NOMO-1 treated with dmso at 0.1 percent for 144 hours (cell line): Measurements from ENCODE around the gene BRAF.
"Not testable (repeated sequence)": the region's sequence is repeated elsewhere in the genome, so short reads cannot be mapped to it uniquely, and the experiment has no call there.

ENCODE experiments used
- DNase-seq: peaks from one replicate; lab custom pipeline; 2025; ENCODE audit not compliant: unreplicated experiment; lab: John Stamatoyannopoulos, UW

Gene BRAF

DNA sequence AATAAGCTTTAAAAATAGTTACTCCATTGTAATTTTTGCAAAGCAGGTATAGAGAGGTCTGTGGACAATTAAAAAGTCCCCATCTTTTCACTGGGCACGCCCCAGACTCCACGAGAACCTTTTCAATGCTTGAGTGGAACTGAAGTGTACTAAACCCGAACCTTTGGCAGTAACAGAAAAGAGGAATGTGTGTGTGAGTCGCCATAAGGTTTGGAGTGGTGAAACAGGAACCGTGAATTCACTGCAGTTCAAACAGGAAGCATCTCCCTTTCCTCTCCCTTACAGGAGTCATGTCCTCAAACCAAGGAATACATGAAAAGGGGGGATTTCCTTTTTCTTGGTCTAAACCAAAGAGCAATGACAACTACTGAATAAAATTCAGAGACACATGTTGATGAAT lies 205.0 kb downstream of the BRAF start:
- DNase-seq: no peak

- no peak for DNase-seq
Observed at GRCh38 chr7:140714331-140715040, 210.2 kb downstream of the BRAF start.

- DNase-seq: not testable (repeated sequence)
Observed at GRCh38 chr7:140712392-140712791, 212.3 kb downstream of the BRAF start.

DNA sequence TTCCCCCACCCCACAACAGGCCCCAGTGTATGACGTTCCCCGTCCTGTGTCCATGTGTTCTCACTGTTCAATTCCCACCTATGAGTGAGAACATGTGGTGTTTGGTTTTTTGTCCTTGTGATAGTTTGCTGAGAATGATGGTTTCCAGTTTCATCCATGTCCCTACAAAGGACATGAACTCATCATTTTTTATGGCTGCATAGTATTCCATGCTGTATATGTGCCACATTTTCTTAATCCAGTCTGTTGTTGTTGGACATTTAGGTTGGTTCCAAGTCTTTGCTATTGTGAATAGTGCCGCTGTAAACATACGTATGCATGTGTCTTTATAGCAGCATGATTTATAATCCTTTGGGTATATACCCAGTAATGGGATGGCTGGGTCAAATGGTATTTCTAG lies 216.0 kb downstream of the BRAF start:
- DNase-seq: not testable (repeated sequence)

DNA sequence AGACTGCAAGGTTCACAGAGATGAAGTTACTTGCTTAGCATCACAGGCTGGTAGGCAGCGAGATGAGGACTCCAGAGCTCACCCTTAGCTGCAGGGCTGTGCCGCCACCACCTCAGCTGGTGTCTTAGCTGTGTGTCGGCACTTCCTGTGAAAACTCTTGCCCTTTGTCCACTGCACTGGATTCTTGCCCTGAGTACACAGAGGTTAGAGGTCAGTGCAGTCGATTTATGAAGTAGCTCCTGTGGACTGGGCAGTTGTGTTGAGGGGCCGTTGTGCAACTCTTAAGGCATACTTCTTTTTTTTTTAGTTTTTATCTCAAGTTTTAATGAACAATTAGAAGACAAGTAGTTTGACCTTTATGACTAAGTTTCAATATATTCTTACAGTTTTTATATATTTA lies 217.6 kb downstream of the BRAF start:
- DNase-seq: no peak

DNA sequence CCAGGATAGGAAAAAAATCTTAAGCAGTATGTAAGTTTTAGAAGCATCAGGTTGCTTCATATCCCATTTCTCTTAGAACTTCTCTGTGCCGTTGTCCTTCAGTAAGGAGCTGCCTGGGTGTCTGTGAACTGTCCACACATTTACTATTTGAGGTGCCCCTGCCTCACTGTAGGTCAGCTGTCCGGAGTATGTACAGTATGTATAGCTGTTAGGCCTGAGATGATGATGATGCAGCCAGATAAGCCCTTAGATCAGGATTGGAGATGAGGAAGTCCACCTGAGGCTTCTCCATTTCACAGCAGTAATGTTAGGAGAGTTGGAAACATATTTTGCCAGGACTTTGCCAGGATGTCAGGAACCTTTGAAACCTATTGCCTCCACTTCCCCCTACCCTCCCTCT lies 220.5 kb downstream of the BRAF start:
- no peak for DNase-seq

- no peak for DNase-seq
Observed at GRCh38 chr7:140702774-140703173, 222.0 kb downstream of the BRAF start.

- no peak for DNase-seq
Observed at GRCh38 chr7:140698477-140698876, 226.3 kb downstream of the BRAF start.

DNA sequence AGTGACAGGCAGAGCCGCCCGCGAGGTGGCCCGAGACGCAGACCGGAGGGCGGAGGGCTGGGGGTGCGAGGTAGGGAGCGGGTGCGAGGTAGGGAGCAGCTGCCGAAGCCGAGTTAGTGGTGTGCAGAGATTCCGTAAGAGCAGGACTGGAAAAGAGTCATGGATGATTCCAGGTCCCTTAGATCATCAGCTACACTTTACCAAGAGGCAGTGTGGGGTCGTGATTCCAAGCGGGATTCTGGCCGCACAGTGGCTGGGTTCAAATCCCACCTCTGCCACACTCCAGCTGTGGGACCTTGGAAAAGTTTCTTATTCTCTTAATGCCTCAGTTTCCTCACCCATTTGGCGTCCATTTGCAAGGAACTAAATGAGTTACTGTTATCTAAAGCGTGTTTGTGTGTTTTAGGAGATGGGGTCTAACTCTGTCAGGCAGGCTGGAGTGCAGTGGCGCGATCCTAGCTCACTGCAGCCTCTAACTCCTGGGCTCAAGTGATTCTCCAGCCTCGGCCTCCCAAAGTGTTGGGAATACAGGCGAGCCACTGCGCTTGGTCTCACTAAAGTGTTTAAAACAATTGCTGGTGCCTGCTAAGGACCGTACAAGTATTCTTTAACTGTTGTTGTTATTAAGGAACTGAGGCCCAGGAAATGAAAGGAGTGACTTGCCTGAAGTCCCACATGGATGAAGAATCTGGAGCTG lies 227.1 kb downstream of the BRAF start:
- no peak for DNase-seq

GRCh38 chr7:140696680-140697446 lies 227.9 kb downstream of the BRAF start, which contains the start of gene NDUFB2:
TSS of gene NDUFB2 (plus strand) at chr7:140696708. CDS start at chr7:140696745, 37 bp downstream.
- DNase-seq: peak; percentile 35

DNA sequence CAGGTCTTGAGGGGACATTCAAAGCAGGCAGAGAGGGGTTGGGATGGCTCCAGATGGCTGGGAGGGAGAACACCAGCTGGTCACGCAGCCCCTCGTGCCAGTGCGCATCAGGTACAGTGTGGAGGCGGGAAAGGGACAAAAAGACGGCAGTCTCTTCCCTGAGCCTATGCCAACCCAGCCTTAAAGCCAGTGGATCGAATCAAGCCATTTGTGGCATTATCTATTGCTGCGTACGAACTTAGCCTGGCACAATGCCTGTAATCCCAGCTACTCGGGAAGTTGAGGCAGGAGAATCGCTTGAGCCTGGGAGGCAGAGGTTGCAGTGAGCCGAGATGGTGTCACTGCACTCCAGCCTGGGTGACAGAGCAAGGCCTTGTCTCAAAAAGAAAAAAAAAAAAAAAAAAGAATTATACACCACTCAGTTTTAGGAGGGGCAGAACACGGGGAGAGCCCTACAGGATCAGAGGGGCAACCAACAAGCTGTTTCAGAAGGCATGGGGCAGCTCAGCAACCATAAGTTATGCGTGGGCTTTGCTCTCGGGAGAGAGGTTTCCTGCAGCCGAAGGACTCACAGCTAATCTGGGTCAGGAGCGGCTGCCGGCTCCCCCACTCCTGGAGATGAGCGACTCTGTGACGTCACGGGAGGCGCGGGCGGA lies 228.6 kb downstream of the BRAF start:
- DNase-seq: peak; percentile 34

- no peak for DNase-seq
Observed at GRCh38 chr7:140695381-140695780, 229.3 kb downstream of the BRAF start.

DNA sequence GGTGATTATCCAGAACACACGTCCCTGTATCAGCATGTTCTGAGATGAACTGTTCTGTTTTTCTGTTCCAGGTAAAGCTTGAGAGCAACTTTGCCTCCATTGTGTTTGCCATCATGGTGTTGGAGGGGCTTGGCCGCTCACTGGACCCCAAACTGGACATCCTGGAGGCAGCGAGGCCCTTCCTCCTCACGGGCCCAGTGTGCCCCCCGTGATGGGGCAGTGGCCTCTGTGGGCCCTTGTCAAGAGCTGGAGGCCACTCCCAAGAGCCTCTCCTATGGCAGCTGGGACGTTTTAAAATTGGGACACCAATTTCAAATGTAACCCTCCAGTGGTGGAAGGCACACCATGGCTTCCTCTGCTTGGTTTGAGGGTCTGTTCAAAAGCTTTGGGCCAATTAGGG lies 230.1 kb downstream of the BRAF start:
- DNase-seq: no peak

DNA sequence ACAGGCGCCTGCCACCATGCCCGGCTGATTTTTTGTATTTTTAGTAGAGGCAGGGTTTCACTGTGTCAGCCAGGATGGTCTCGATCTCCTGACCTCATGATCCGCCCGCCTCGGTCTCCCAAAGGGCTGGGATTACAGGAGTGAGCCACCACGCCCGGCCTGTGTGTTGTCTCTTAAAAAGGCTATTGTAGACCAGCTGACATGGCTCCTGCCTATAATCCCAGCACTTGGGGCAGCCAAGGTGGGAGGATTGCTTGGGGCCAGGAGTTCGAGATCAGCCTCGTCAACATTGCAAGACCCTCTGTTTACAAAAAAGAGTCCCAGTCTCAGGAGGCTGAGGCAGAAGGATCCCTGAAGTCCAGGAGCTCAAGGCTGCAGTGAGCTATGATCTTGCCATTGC lies 230.9 kb downstream of the BRAF start:
- DNase-seq: not testable (repeated sequence)

GRCh38 chr7:140691376-140692045 lies 233.2 kb downstream of the BRAF start:
- DNase-seq: no peak

- no peak for DNase-seq
Observed at GRCh38 chr7:140689199-140690152, 235.3 kb downstream of the BRAF start.

GRCh38 chr7:140688341-140688740 lies 236.4 kb downstream of the BRAF start:
- no peak for DNase-seq

DNA sequence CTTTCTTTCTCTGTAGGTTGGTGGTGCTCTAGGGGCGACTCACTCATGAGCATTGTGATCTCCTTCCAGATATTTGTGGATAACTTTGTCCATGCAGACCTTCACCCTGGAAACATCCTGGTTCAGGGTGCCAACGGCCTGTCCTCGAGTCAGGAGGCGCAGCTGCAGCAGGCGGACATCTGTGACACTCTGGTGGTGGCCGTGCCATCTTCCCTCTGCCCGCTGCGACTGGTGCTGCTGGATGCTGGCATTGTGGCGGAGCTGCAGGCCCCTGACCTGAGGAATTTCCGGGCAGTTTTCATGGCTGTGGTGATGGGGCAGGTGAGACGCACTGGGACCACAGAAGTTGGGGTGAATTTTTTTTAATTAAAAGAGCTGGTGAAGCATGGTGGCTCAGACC lies 237.8 kb downstream of the BRAF start:
- DNase-seq: no peak

DNA sequence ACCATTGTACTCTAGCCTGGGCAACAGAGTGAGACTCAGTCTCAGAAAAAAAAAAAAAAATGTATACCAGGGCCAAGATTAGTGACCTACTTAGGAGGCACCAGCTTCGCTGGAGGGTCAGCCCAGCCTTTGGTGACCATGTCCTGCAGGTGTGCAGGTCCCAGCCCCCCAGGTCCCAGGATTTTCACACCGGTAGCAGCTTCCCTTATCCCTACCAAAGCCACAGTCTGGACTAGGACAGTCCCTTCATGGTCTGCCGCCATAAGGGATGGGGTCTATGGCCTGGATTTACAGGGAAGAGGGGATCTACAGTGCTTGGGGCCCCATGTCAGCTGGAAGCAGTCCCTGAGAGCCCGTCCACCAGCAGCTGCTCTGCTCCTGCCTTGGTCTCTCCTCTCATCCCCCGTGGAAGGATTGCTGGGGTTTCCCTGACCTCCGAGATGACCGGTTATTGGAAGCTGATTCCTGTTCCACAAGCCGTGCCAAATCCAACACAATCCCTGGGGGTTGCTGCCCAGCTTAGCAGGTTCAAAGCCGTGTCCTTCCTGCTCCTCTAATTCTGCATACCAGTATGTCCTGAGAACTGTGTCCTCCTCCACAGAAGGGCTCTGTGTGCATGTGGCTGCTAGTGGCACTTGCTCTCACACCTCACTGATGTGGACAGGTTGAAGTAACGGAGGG lies 239.2 kb downstream of the BRAF start:
- no peak for DNase-seq
